HepG2 (cell line): ENCODE measurements around the gene CEP104. TPM values are rescaled to one million over a fixed set of nuclear protein-coding genes. Genes with fewer than 3 reads are reported as not detected.

Experiments used
- ATAC-seq: fragments of 200-7000 bp; cut with Tn5 transposase; 3 replicates; pipeline ENCODE4 v1.9.1; 2020; ENCODE audit warnings: mild to moderate bottlenecking, moderate library complexity
- BruUV-seq: library from RNA; stranded (reverse); fragments of 400-500 nt; replicated peaks from 2 replicates; lab custom pipeline; 2021; lab: Mats Ljungman, UMichigan
- CTCF ChIA-PET: fragments of 300-600 bp; formaldehyde crosslinking; extraction: SDS; loops from one replicate; lab custom pipeline; 2021; ENCODE audit warnings: low total read pairs, inconsistent platforms, low intra/inter-chr PET ratio; lab: Yijun Ruan, JAX
- POLR2A ChIA-PET: fragments of 350-600 bp; sonication (Branson Sonifier 250); formaldehyde crosslinking; loops from one replicate; lab custom pipeline; 2020; ENCODE audit warnings: antibody characterized with exemption, inconsistent platforms; lab: Yijun Ruan, JAX
- DNase-seq: peaks from one replicate; pipeline ENCODE4 v3.0.0-alpha.2; 2015; ENCODE audit warnings: low spot score
- FAIRE-seq: peaks from 3 replicates; lab custom pipeline; 2011; peaks lifted over from hg19 to GRCh38; lab: Jason Lieb, UNC
- H2AFZ ChIP-seq: one replicate; pipeline ENCODE4 v1.6.1; 2011; ENCODE audit warnings: low read length, inconsistent platforms
- H3K27ac ChIP-seq: fragments of 300-600 bp; 3 replicates; pipeline ENCODE4 v1.8.0; 2011; ENCODE audit warnings: mixed run types, mild to moderate bottlenecking, mixed read lengths, low read length, inconsistent platforms; ENCODE audit not compliant: insufficient read depth; ENCODE audit errors: extremely low read length
- H3K27me3 ChIP-seq, 2 experiments: fragments of 200-600 bp in 1 of 2; 2 replicates in 1 of 2; 3 replicates in 1 of 2; pipeline versions ENCODE4 v1.6.0 to v1.8.0; 2011; ENCODE audit warnings: low read length in 2 of 2, mild to moderate bottlenecking in 2 of 2, moderate library complexity in 2 of 2, inconsistent platforms in 1 of 2; ENCODE audit not compliant: insufficient read depth in 2 of 2, control insufficient read depth in 1 of 2
- H3K36me3 ChIP-seq, 2 experiments: fragments of 200-600 bp in 1 of 2; replicated peaks in 1 of 2; 2 replicates in 1 of 2; 3 replicates in 1 of 2; pipeline versions ENCODE4 v1.5.1 to v1.8.0; 2011; ENCODE audit warnings: low read length in 2 of 2, inconsistent platforms in 1 of 2; ENCODE audit not compliant: insufficient read depth in 2 of 2, control insufficient read depth in 1 of 2
- H3K4me1 ChIP-seq: 2 replicates; pipeline ENCODE4 v1.5.1; 2012; ENCODE audit warnings: low read length, inconsistent platforms; ENCODE audit not compliant: insufficient read depth
- H3K4me2 ChIP-seq: 2 replicates; pipeline ENCODE4 v1.6.0; 2011; ENCODE audit warnings: low read depth, low read length, inconsistent platforms
- H3K4me3 ChIP-seq, 3 experiments: fragments of 200-600 bp in 1 of 3; sonication (generic), shearing (Covaris generic) in 1 of 3; replicated peaks in 1 of 3; 2 replicates each; pipeline ENCODE4 v1.5.1; 2011 to 2016; ENCODE audit warnings: low read length in 3 of 3, inconsistent platforms in 2 of 3, low read depth in 2 of 3, mild to moderate bottlenecking in 2 of 3, control low read depth in 1 of 3, mixed read lengths in 1 of 3; ENCODE audit not compliant: insufficient read depth in 1 of 3
- H3K79me2 ChIP-seq: one replicate; pipeline ENCODE4 v1.6.1; 2011; ENCODE audit warnings: low read length, inconsistent platforms; ENCODE audit not compliant: insufficient read depth
- H3K9ac ChIP-seq: 2 replicates; pipeline ENCODE4 v1.6.0; 2011; ENCODE audit warnings: mild to moderate bottlenecking, low read depth, low read length, inconsistent platforms; ENCODE audit not compliant: insufficient read depth
- H3K9me3 ChIP-seq: 2 replicates; pipeline ENCODE4 v1.5.1; 2012; ENCODE audit warnings: mild to moderate bottlenecking, low read length
- H4K20me1 ChIP-seq: 2 replicates; pipeline ENCODE4 v1.6.0; 2011; ENCODE audit warnings: inconsistent platforms, mild to moderate bottlenecking, low read length, moderate library complexity; ENCODE audit not compliant: insufficient read depth
- BCL3 ChIP-seq: sonication (generic); formaldehyde crosslinking; IDR thresholded peaks from 2 replicates; pipeline ENCODE4 v1.5.1; 2020; ENCODE audit warnings: mild to moderate bottlenecking, missing genetic modification reagents, moderate library complexity
- BCL6 ChIP-seq: IDR thresholded peaks from 2 replicates; pipeline ENCODE4 v1.6.1; 2016; ENCODE audit warnings: missing genetic modification reagents, missing compliant biosample characterization
- EHMT2 ChIP-seq: fragments of 200-600 bp; sonication (generic); IDR thresholded peaks from 2 replicates; pipeline ENCODE4 v1.7.0; 2017; ENCODE audit warnings: antibody characterized with exemption, low read depth, low read length, borderline replicate concordance
- FOXA3 ChIP-seq: IDR thresholded peaks from 2 replicates; pipeline ENCODE4 v1.6.1; 2016; ENCODE audit warnings: missing genetic modification reagents, missing compliant biosample characterization
- HIC2 ChIP-seq: sonication (generic); formaldehyde crosslinking; IDR thresholded peaks from 2 replicates; pipeline ENCODE4 v1.9.0; 2022; ENCODE audit warnings: low read depth, missing genetic modification reagents
- JARID2 ChIP-seq: sonication (generic); formaldehyde crosslinking; IDR thresholded peaks from 2 replicates; pipeline ENCODE4 v1.8.1; 2023; ENCODE audit warnings: missing genetic modification reagents, inconsistent platforms; ENCODE audit not compliant: insufficient replicate concordance
- KLF16 ChIP-seq, 2 experiments: sonication (generic) in 1 of 2; formaldehyde crosslinking in 1 of 2; IDR thresholded peaks; 2 replicates each; pipeline versions ENCODE4 v1.6.1 to v1.8.0; 2016 to 2023; ENCODE audit warnings: missing genetic modification reagents in 2 of 2, missing compliant biosample characterization in 1 of 2
- NKX3-1 ChIP-seq: sonication (generic); formaldehyde crosslinking; IDR thresholded peaks from 2 replicates; pipeline ENCODE4 v1.5.0; 2020; ENCODE audit warnings: missing genetic modification reagents
- PATZ1 ChIP-seq: sonication (generic); formaldehyde crosslinking; IDR thresholded peaks from 2 replicates; pipeline ENCODE4 v1.4.0; 2020; ENCODE audit warnings: missing genetic modification reagents
- SAP130 ChIP-seq: IDR thresholded peaks from 2 replicates; pipeline ENCODE4 v1.6.1; 2016; ENCODE audit warnings: low read depth
- SATB2 ChIP-seq: sonication (generic); formaldehyde crosslinking; IDR thresholded peaks from 2 replicates; pipeline ENCODE4 v1.5.0; 2020; ENCODE audit warnings: missing genetic modification reagents
- ZNF138 ChIP-seq: sonication (generic); formaldehyde crosslinking; IDR thresholded peaks from 2 replicates; pipeline ENCODE4 v1.5.0; 2020; ENCODE audit warnings: mild to moderate bottlenecking, low read depth, missing genetic modification reagents
- ZNF207 ChIP-seq: fragments of 450-650 bp; IDR thresholded peaks from 2 replicates; pipeline ENCODE4 v1.6.1; 2016; ENCODE audit warnings: antibody characterized with exemption, borderline replicate concordance
- ZNF513 ChIP-seq: sonication (generic); formaldehyde crosslinking; conservative IDR thresholded peaks from 2 replicates; pipeline ENCODE4 v1.5.0; 2020; ENCODE audit warnings: missing genetic modification reagents
- ZNF547 ChIP-seq: sonication (generic); formaldehyde crosslinking; IDR thresholded peaks from 2 replicates; pipeline ENCODE4 v1.5.1; 2020; ENCODE audit warnings: mild to moderate bottlenecking, missing genetic modification reagents
- ZNF557 ChIP-seq: sonication (generic); formaldehyde crosslinking; IDR thresholded peaks from 2 replicates; pipeline ENCODE4 v1.4.0; 2020; ENCODE audit warnings: missing genetic modification reagents
- ZNF589 ChIP-seq: sonication (generic); formaldehyde crosslinking; conservative IDR thresholded peaks from 2 replicates; pipeline ENCODE4 v1.8.0; 2022; ENCODE audit warnings: mild to moderate bottlenecking, moderate library complexity, missing genetic modification reagents
- ZNF780A ChIP-seq: sonication (generic); formaldehyde crosslinking; IDR thresholded peaks from 2 replicates; pipeline ENCODE4 v1.8.0; 2022; ENCODE audit warnings: mild to moderate bottlenecking, missing genetic modification reagents, moderate library complexity
- ZNF781 ChIP-seq: sonication (generic); formaldehyde crosslinking; IDR thresholded peaks from 2 replicates; pipeline ENCODE4 v1.5.1; 2020; ENCODE audit warnings: borderline replicate concordance, mild to moderate bottlenecking, missing genetic modification reagents; ENCODE audit errors: not compliant biosample characterization
- WGBS: methylation state at CpG from one replicate; pipeline ENCODE4 v1.1.6; 2017; ENCODE audit warnings: low lambda C conversion rate; 5-methylcytosine and 5-hydroxymethylcytosine counted together
- in situ Hi-C: cut with HindIII; loops from 2 replicates; pipeline ENCODE4 v1.10.0; 2017; ENCODE audit warnings: low pct_unique_long_range_greater_than_20kb; ENCODE audit not compliant: extremely low pct_ligation_motif_present
- intact Hi-C: fragments of 100-400 bp; cut with micrococcal nuclease; formaldehyde crosslinking; loops from one replicate; pipeline ENCODE4 v1.10.0; 2022; ENCODE audit not compliant: unreplicated experiment
- polyA plus RNA-seq, 8 experiments: library from polyadenylated mRNA; depleted of rRNA in 3 of 8; stranded (reverse) in 7 of 8; unstranded in 1 of 8; fragments of >200 nt; fragmentation: Illumina TruSeq in 4 of 8; extraction: Trizol in 4 of 8; gene quantifications; 2 replicates each; pipeline versions ENCODE4 v1.2.1 to v1.2.3, GENCODE V29; 2011 to 2016; ENCODE audit warnings: low read depth in 4 of 8, missing spikeins in 1 of 8, mixed read lengths in 1 of 8; ENCODE audit not compliant: insufficient read depth in 1 of 8
- total RNA-seq, 5 experiments: library from RNA; depleted of rRNA; stranded (reverse); fragments of >200 nt; fragmentation: Illumina TruSeq; extraction: Trizol; gene quantifications; 2 replicates each; pipeline ENCODE4 v1.2.3, GENCODE V29; 2016; ENCODE audit warnings: low read depth in 1 of 5

CEP104 gene
- total and polyA plus RNA-seq, 2 of the 13 experiments (the other 11 are each of a cell fraction or from before 2014, with no cell fraction given), result 20.4 to 30.1 TPM

- no peak overlapping the region for H2AFZ ChIP-seq
- H3K4me2 ChIP-seq, result no peak overlapping the region
- DNase-seq, result no peak
- intact Hi-C loops, result no loop called here
- POLR2A ChIA-PET, result no interaction called here
- no peak for TF ChIP-seq SATB2 (CRISPR knock-in tag)
- no peak for TF ChIP-seq ZNF547
- TF ChIP-seq FOXA3 (CRISPR knock-in tag), result no peak
- no peak for TF ChIP-seq JARID2
- TF ChIP-seq BCL6 (CRISPR knock-in tag), result no peak
- TF ChIP-seq ZNF557 (CRISPR knock-in tag), result no peak
- TF ChIP-seq KLF16 (CRISPR knock-in tag; IDR thresholded peaks at IDR 0.05), result no peak
- no peak for TF ChIP-seq ZNF207
- TF ChIP-seq HIC2 (CRISPR knock-in tag), result no peak
- TF ChIP-seq EHMT2, result no peak
- TF ChIP-seq ZNF780A (CRISPR knock-in tag), result no peak
- no peak for TF ChIP-seq NKX3-1 (CRISPR knock-in tag)
- TF ChIP-seq ZNF781 (CRISPR knock-in tag), result no peak
- no peak for TF ChIP-seq PATZ1 (CRISPR knock-in tag)
- no peak for TF ChIP-seq ZNF589
- no peak for TF ChIP-seq BCL3
- no peak for TF ChIP-seq ZNF513 (CRISPR knock-in tag)
- no peak for TF ChIP-seq SAP130 (CRISPR knock-in tag)
- no peak for TF ChIP-seq ZNF138 (CRISPR knock-in tag)
- CTCF ChIA-PET, result no interaction called here
- H3K9ac ChIP-seq, result no peak overlapping the region
- no peaks in the 10 kb centered on the region; a peak in 1 of 5 replicates for H3K27me3 ChIP-seq
- no peak overlapping the region for H3K27ac ChIP-seq
- no peak for ATAC-seq
- H3K36me3 ChIP-seq, result peaks cover 10 to 33% of the 10 kb centered on the region in 2 experiments
- BruUV-seq, result no TSS peak
- H4K20me1 ChIP-seq, result no peaks in the 10 kb centered on the region
- WGBS, result 98% methylated on average over 6 of the region's 6 CpGs
- H3K9me3 ChIP-seq, result no peaks in the 10 kb centered on the region
- in situ Hi-C loops, result no loop called here
- H3K4me3 ChIP-seq, result no peak overlapping the region
- H3K4me1 ChIP-seq, result peaks cover 19% of the 10 kb centered on the region
- FAIRE-seq, result no peak
- peaks cover 17% of the 10 kb centered on the region for H3K79me2 ChIP-seq
Measured at GRCh38 chr1:3851292-3851691, 5.7 kb downstream of the CEP104 start.
